Thoracic aorta (tissue), 2 donors: ENCODE results near the gene MAP3K5. TPM values are rescaled to one million over a fixed set of nuclear protein-coding genes. Genes with fewer than 3 reads are reported as not detected.

Experiments used
- ATAC-seq: fragments of 150-250 bp; one replicate; pipeline ENCODE4 v1.8.0; 2017; ENCODE audit warnings: low read depth; ENCODE audit not compliant: insufficient number of reproducible peaks, low FRiP score
- DNase-seq: peaks from one replicate; pipeline ENCODE4 v3.0.0-alpha.2; 2020; ENCODE audit warnings: low spot score
- H3K27ac ChIP-seq, 2 donors: fragments of 200-600 bp; sonication (generic); 1 replicate in 1 of 2; 2 replicates in 1 of 2; pipeline ENCODE4 v1.5.1; 2016; ENCODE audit warnings: mild to moderate bottlenecking in 2 of 2, moderate library complexity in 2 of 2
- H3K27me3 ChIP-seq: fragments of 200-600 bp; sonication (generic); replicated peaks from 2 replicates; pipeline ENCODE4 v1.6.0; 2016; ENCODE audit warnings: mild to moderate bottlenecking; ENCODE audit not compliant: insufficient read depth
- H3K36me3 ChIP-seq: fragments of 200-600 bp; sonication (generic); one replicate; pipeline ENCODE4 v1.5.1; 2016
- H3K4me1 ChIP-seq, 2 donors: fragments of 200-600 bp; sonication (generic); 1 replicate in 1 of 2; 2 replicates in 1 of 2; pipeline versions ENCODE4 v1.5.1 to v1.6.0; 2016; ENCODE audit warnings: low read depth in 2 of 2, mild to moderate bottlenecking in 1 of 2; ENCODE audit not compliant: control insufficient read depth in 1 of 2
- H3K4me3 ChIP-seq: fragments of 200-600 bp; sonication (generic); 2 replicates; pipeline ENCODE4 v1.5.1; 2016; ENCODE audit warnings: mild to moderate bottlenecking
- H3K9me3 ChIP-seq: fragments of 200-600 bp; sonication (generic); 2 replicates; pipeline ENCODE4 v1.5.1; 2016
- total RNA-seq, 2 donors: library from RNA; depleted of rRNA; stranded (reverse); fragments of >200 nt; gene quantifications; one replicate each; pipeline versions ENCODE4 v1.1.0 to v1.2.3, GENCODE V29; 2016
- TF ChIP-seq, protein P1 (sequence below): fragments of 200-600 bp; sonication (generic); IDR thresholded peaks from one replicate; pipeline ENCODE4 v1.5.1; 2019; ENCODE audit warnings: antibody characterized with exemption

Gene MAP3K5
- total RNA-seq, 2 donors from 2014 or later: 73.6 to 101 TPM

DNA sequence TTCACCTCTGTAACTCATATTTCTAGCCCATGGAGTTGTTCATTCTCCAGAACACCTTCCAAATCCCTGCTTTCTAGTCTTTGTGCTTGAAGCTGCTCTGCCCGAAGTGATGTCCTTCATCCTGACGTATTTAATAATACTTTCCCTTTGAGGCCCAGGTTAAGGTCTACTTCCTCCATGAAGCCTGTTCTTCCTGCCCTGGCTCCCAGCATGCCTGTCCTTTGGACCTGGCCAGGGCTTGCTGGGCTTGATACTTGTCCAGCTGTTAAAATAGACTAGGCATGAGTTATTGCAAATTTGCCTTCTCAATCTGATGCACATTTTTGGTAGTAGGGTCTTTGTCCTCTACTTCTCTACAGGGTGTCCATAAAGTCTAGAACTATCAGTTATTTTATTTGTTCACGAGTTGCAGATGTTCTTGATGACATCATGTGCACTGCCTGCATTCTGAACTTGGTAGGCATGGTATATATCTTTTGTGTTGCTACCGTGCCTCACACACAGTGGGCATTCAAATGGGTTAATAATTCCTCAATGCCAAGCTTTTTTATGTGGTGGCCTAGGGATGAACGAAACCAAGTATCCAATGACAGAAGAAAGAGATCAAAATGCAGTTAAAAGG lies 239.0 kb downstream of the MAP3K5 start:
- no peak overlapping the region for H3K27ac ChIP-seq
- H3K27me3 ChIP-seq: no peaks in the 10 kb centered on the region
- ATAC-seq (no peak), DNase-seq (no peak)
- TF ChIP-seq, protein P1, sequence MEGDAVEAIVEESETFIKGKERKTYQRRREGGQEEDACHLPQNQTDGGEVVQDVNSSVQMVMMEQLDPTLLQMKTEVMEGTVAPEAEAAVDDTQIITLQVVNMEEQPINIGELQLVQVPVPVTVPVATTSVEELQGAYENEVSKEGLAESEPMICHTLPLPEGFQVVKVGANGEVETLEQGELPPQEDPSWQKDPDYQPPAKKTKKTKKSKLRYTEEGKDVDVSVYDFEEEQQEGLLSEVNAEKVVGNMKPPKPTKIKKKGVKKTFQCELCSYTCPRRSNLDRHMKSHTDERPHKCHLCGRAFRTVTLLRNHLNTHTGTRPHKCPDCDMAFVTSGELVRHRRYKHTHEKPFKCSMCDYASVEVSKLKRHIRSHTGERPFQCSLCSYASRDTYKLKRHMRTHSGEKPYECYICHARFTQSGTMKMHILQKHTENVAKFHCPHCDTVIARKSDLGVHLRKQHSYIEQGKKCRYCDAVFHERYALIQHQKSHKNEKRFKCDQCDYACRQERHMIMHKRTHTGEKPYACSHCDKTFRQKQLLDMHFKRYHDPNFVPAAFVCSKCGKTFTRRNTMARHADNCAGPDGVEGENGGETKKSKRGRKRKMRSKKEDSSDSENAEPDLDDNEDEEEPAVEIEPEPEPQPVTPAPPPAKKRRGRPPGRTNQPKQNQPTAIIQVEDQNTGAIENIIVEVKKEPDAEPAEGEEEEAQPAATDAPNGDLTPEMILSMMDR: no peak
- H3K4me3 ChIP-seq: no peak overlapping the region
- H3K9me3 ChIP-seq: no peaks in the 10 kb centered on the region
- H3K4me1 ChIP-seq: peaks cover 4 to 18% of the 10 kb centered on the region in 2 donors
- peaks cover 18% of the 10 kb centered on the region for H3K36me3 ChIP-seq

DNA sequence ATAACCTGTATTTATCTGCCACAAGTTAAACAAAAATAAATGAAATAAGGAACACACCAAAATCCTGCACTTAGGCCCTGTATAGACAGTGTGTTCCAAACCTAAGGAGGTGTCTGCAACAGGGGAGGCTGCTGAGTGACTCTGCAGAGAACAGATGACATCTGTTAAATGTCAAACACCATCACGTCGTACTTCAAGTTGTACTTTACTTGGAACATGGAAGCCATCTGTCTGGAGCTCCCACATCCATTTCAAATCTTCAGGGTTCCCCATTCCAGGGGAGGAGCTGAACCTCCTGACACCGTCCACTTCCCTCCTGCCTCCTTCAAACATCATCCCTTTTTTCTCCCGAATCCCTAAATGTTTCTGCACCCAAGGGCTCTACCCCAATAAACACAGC lies 240.2 kb downstream of the MAP3K5 start:
- H3K4me1 ChIP-seq: peaks cover 4 to 18% of the 10 kb centered on the region in 2 donors
- TF ChIP-seq, protein P1: no peak
- DNase-seq: no peak
- no peak overlapping the region for H3K27ac ChIP-seq
- ATAC-seq: no peak
- peaks cover 9% of the 10 kb centered on the region for H3K36me3 ChIP-seq
- no peak overlapping the region for H3K4me3 ChIP-seq
- no peaks in the 10 kb centered on the region for H3K27me3 ChIP-seq
- no peaks in the 10 kb centered on the region for H3K9me3 ChIP-seq

DNA sequence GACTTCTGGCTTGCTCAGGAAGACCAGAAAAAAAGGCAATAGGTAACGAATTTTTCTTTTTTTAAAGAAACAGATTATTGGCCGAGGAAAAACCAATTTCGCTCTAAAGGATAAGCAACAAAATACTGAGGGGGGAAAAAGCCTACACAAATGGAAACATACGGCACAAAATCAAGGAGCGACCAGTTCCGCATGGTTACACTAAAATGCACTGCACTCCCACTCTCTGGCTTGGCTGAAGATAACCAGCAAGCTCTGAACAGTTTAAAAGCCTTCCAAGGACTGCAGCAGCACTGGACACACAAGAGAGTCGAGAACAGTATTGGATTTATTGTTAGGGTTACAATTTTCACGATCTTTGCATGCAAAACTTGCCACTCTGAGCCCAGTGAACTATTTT lies 241.2 kb downstream of the MAP3K5 start:
- H3K9me3 ChIP-seq: no peaks in the 10 kb centered on the region
- H3K4me3 ChIP-seq: peak overlapping the region; percentile 87
- peaks cover 4 to 18% of the 10 kb centered on the region in 2 donors for H3K4me1 ChIP-seq
- TF ChIP-seq, protein P1: no peak
- no peaks in the 10 kb centered on the region for H3K27me3 ChIP-seq
- no peak overlapping the region for H3K27ac ChIP-seq
- no peak for DNase-seq
- peaks cover 3% of the 10 kb centered on the region for H3K36me3 ChIP-seq
- no peak for ATAC-seq

DNA sequence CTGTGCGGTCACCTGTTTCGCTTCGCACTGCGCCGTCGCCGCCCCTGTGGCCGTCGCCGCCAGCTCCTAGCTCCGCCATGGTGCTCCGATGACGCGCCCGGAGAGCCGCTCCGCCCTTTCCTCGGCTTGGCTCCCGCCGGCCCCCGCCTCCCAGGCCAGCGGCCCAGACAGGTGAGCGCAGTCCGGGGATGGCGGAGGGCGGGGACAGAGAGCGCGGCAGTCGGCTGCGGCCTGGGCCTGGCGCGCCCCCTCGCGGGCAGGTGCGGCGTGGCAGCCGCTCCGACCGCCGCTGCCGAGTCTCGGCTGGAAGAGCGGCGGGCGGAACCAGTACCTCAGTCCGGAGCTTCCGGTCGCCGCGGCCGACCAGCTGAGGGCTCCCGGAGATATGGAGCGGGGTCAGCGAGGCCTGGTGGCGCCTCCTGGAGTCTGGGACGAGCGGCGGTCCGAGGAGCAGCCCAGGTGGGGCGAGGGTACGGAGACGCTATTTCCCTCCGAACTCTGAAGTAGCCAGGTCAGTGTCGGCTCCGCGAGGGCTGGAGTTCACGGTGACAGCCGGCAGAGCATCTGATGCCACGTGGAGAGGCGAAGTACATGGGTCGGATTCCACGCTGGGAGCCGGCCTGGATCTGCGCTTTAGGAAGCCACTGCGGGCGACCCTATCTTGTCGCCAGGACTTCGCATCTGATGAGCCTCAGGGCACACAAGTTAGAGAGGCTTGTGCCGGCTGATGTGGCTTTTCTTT lies 241.8 kb downstream of the MAP3K5 start, which contains the start of gene MAP7:
TSS of gene MAP7 (minus strand) at position 93 of the 742 bp plus-strand sequence. CDS start at position 79, 14 bp downstream.
- DNase-seq: no peak
- ATAC-seq: peak; percentile 3
- Histone ChIP-seq H3K27ac (no peak within 1 kb of the TSS), H3K27me3 (no peaks in the 10 kb centered on the region), H3K36me3 (peaks cover 3% of the 10 kb centered on the region), H3K4me3 (peak within 1 kb of the TSS; percentile 87), H3K4me1 (peaks cover 4 to 18% of the 10 kb centered on the region in 2 donors), H3K9me3 (no peaks in the 10 kb centered on the region)
- TF ChIP-seq, protein P1: peak; percentile 88

DNA sequence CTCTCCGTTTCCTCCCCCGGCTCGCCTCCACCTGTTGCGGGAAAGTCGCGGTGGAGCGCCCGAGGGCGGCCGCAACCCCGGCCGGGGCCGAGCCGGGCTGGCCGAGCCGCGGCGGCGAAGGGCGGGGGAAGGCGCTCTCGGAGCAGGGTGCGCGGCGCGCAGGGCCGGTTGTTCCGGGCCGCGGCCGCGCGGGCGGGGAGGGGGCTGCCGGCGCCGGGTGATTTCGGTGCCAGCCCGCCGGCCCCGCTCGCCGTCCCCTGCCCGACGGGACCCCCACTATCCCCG lies 242.3 kb downstream of the MAP3K5 start:
- DNase-seq: no peak
- Histone ChIP-seq H3K27ac (no peak overlapping the region), H3K36me3 (no peaks in the 10 kb centered on the region), H3K4me3 (peak overlapping the region; percentile 87), H3K27me3 (no peaks in the 10 kb centered on the region), H3K9me3 (no peaks in the 10 kb centered on the region), H3K4me1 (peaks cover 4 to 18% of the 10 kb centered on the region in 2 donors)
- TF ChIP-seq, protein P1: no peak
- ATAC-seq: no peak
